Lower leg skin (tissue), 3 donors: ENCODE results near the gene PRDM15.

Experiments
- POLR2A ChIP-seq, 2 donors: fragments of 450-650 bp; IDR thresholded peaks; one replicate each; pipeline ENCODE4 v1.6.1; 2016 to 2017; ENCODE audit warnings: antibody characterized with exemption in 2 of 2, mild to moderate bottlenecking in 1 of 2, moderate library complexity in 1 of 2
- TF ChIP-seq, protein P1 (sequence below), 3 donors: fragments of 450-650 bp; IDR thresholded peaks; one replicate each; pipeline ENCODE4 v1.5.1; 2016; ENCODE audit warnings: antibody characterized with exemption in 3 of 3, mild to moderate bottlenecking in 3 of 3, moderate library complexity in 2 of 3

DNA sequence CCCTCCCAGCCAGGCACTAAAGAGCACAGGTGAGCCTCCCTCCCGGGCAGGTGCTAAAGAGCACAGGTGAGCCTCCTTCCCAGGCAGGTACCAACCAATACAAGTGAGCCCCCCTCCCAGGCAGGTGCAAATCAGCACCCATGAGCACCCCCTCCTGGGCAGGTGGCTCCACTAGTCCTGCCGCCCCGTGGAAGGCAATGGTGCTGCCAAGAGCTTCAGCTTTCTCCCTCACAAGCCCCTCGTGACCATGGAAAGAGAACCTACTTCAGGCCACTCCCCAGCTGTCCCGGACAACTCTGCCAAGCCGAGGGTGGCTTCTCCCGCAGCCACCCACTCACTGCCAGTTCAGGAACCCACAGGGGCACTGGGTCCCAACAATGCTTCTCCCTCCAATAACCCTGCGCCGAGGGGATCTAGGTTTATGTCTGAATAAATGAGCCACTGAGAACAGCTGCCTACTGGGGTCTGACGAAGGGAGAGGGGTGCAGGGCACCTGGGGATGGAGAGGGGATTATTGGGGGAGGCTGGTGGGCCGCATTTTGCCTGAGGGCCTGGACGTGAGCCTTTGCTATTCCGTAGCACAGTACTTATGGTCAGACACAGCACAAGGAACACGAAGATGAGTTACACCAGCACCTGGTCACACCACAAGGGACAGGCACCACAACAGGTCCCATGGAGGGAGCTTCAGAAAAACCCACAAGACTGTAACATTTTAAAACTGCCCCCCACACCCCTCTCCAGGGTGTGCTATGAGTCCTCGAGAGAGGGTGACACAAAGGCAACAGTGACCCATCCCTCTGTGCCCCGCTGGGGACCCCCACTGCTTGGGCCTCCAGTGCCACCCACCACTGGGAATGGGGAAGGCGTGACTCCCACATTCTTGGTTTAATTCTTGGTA, 46.3 kb downstream of the PRDM15 start:
- TF ChIP-seq, protein P1, sequence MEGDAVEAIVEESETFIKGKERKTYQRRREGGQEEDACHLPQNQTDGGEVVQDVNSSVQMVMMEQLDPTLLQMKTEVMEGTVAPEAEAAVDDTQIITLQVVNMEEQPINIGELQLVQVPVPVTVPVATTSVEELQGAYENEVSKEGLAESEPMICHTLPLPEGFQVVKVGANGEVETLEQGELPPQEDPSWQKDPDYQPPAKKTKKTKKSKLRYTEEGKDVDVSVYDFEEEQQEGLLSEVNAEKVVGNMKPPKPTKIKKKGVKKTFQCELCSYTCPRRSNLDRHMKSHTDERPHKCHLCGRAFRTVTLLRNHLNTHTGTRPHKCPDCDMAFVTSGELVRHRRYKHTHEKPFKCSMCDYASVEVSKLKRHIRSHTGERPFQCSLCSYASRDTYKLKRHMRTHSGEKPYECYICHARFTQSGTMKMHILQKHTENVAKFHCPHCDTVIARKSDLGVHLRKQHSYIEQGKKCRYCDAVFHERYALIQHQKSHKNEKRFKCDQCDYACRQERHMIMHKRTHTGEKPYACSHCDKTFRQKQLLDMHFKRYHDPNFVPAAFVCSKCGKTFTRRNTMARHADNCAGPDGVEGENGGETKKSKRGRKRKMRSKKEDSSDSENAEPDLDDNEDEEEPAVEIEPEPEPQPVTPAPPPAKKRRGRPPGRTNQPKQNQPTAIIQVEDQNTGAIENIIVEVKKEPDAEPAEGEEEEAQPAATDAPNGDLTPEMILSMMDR (IDR thresholded peaks at IDR 0.05): no peak
- TF ChIP-seq POLR2A (IDR thresholded peaks at IDR 0.05): no peak
